ENCODE data around the gene DOCK8. TPM values are rescaled to one million over a fixed set of nuclear protein-coding genes. Genes with fewer than 3 reads are reported as not detected.
"Not testable (repeated sequence)": the region's sequence is repeated elsewhere in the genome, so short reads cannot be mapped to it uniquely, and the experiment has no call there.

DOCK8 gene
- total RNA-seq, 1 donor from 2014 or later, result 8.7 TPM

GRCh38 chr9:406886-407654 lies 192.4 kb downstream of the DOCK8 start:
- no peak for DNase-seq (ENCODE audit: low spot score)

GRCh38 chr9:409655-410054 lies 195.0 kb downstream of the DOCK8 start:
- DNase-seq (ENCODE audit: low spot score), result not testable (repeated sequence)

GRCh38 chr9:414595-414994 lies 199.9 kb downstream of the DOCK8 start:
- DNase-seq (ENCODE audit: low spot score), result no peak

- peak; percentile 38 for DNase-seq (ENCODE audit: low spot score)
Observed at GRCh38 chr9:419571-420171, 205.0 kb downstream of the DOCK8 start.

GRCh38 chr9:421896-422295 lies 207.2 kb downstream of the DOCK8 start:
- no peak for DNase-seq (ENCODE audit: low spot score)

GRCh38 chr9:426264-426663 lies 211.6 kb downstream of the DOCK8 start:
- no peak for DNase-seq (ENCODE audit: low spot score)

- DNase-seq (ENCODE audit: low spot score), result no peak
Observed at GRCh38 chr9:426976-427375, 212.3 kb downstream of the DOCK8 start.

- no peak for DNase-seq (ENCODE audit: low spot score)
Observed at GRCh38 chr9:431701-432100, 217.0 kb downstream of the DOCK8 start.

GRCh38 chr9:436482-436881 lies 221.8 kb downstream of the DOCK8 start:
- no peak for DNase-seq (ENCODE audit: low spot score)

- no peak for DNase-seq (ENCODE audit: low spot score)
Observed at GRCh38 chr9:437066-437465, 222.4 kb downstream of the DOCK8 start.

GRCh38 chr9:437574-438001 lies 222.9 kb downstream of the DOCK8 start:
- DNase-seq (ENCODE audit: low spot score), result peak; percentile 90

- DNase-seq (ENCODE audit: low spot score), result no peak
Observed at GRCh38 chr9:438066-438465, 223.4 kb downstream of the DOCK8 start.

GRCh38 chr9:438961-439768 lies 224.5 kb downstream of the DOCK8 start:
- peak; percentile 30 for DNase-seq (ENCODE audit: low spot score)

GRCh38 chr9:441126-441525 lies 226.5 kb downstream of the DOCK8 start:
- DNase-seq (ENCODE audit: low spot score), result no peak

GRCh38 chr9:444528-444927 lies 229.9 kb downstream of the DOCK8 start:
- DNase-seq (ENCODE audit: low spot score), result no peak

GRCh38 chr9:445033-445432 lies 230.4 kb downstream of the DOCK8 start:
- peak; percentile 70 for DNase-seq (ENCODE audit: low spot score)

- DNase-seq (ENCODE audit: low spot score), result no peak
Observed at GRCh38 chr9:446074-446699, 231.5 kb downstream of the DOCK8 start.

GRCh38 chr9:447230-448025 lies 232.8 kb downstream of the DOCK8 start:
- peak; percentile 30 for DNase-seq (ENCODE audit: low spot score)

GRCh38 chr9:450057-450456 lies 235.4 kb downstream of the DOCK8 start:
- no peak for DNase-seq (ENCODE audit: low spot score)

GRCh38 chr9:450561-450960 lies 235.9 kb downstream of the DOCK8 start:
- DNase-seq (ENCODE audit: low spot score), result no peak

- no peak for DNase-seq (ENCODE audit: low spot score)
Observed at GRCh38 chr9:453832-454231, 239.2 kb downstream of the DOCK8 start.

Measured in umbilical cord (tissue), 2 donors.